Stimulated activated CD8-positive, alpha-beta memory T cell treated with anti-CD3 and anti-CD28 coated beads, Interleukin-7, amount 100 ng/mL, for 4 hours (primary cell): Measurements from ENCODE around the gene TAMALIN.
"Not testable (repeated sequence)": the region's sequence is repeated elsewhere in the genome, so short reads cannot be mapped to it uniquely, and the experiment has no call there.

Experiments used
- DNase-seq, 2 donors: peaks; one replicate each; pipeline ENCODE4 v3.0.0-alpha.2; 2020; ENCODE audit warnings: low read depth in 2 of 2

The TAMALIN gene

DNA sequence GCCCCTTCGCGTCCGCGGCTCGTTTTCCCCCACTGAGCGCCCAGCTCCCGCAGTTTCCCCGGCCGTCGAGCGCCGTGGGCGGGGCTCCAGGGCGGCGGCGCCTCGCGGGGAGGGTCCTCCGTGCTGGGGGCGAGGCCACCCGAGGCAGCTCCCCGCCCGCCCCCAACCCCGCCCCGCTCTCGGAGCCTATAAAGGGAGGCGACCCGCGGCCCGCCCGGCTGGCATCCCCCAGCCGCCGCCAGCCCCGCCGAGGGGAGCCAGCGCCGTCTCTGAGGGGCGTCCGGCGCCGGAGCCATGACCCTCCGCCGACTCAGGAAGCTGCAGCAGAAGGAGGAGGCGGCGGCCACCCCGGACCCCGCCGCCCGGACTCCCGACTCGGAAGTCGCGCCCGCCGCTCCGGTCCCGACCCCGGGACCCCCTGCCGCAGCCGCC, at the start of gene TAMALIN:
TAMALIN (plus strand) TSS at position 221 of the 432 bp plus-strand sequence; CDS start at position 295, 74 bp downstream.
- DNase-seq = peak; percentile 63 to 80

DNA sequence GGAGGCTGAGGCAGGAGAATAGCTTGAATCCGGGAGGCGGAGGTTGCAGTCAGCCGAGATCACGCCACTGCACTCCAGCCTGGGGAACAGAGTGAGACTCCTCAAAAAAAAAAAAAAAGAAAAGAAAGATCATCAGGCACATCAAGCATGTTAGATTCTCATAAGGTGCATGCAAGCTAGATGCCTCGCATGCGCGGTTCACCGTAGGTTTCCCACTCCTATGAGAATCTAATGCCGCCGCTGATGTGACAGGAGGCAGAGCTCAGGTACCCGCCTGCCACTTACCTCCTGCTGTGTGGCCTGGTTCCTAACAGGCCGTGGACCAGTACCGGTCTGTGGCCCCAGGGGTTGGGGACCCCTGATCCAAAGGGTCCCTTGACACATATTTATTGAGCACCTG, 48.2 kb upstream of the TAMALIN start:
- DNase-seq = no peak

DNA sequence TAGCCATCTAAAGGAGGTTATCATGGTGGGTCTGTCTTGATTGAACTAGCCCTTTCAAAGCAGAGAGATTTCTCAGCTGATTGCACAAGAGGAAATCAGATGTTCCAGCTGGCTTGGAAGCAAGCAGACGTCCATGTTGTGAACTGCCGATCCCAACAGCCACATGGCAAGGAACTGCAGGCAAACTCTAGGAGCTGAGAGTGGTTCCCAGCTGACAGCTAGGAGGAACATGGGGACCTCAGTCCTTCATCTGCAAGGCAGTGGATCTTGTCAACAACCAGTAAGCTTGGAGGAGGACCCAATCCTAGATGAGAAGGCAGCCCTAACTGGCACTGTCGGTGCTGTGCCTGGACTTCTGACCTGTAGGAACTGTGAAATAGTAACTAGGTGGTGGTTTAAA, 47.5 kb upstream of the TAMALIN start:
- DNase-seq = no peak

DNA sequence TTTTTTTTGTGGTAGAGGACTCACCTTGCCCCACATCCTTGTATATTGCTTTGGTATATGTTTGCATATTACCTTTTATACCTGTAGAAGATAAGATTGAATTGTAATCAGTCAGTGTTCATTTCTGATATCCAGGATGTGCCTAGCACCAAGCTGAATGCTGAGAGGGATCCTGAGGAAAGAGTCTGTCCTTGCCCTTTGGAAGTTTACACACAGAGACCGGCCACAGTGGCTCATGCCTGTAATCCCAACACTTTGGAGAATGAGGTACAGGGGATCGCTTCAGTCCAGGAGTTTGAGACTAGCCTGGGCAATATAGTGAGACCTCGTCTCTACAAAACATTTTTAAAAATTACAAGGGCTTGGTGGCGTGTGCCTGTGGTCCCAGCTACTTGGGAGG, 46.8 kb upstream of the TAMALIN start:
- DNase-seq = no peak

DNA sequence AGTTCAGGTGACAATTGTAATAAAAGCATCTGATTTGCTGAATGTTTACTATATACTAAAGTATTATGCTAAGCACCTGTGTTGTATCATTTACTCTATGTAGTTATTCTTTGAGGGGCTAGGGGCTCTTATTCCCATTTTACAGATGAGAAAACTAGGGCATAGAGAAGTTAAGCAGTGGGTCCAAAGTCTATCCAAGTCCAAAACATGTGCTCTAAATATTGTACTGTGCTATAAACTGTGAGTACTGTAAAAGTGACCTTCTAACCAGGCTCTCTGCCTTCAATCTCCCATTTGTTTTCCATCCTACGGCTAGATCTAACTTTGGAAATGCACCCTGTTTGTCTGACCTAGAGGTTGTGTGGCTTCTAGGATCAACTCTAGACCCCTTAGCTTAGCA, 46.3 kb upstream of the TAMALIN start:
- DNase-seq = no peak

DNA sequence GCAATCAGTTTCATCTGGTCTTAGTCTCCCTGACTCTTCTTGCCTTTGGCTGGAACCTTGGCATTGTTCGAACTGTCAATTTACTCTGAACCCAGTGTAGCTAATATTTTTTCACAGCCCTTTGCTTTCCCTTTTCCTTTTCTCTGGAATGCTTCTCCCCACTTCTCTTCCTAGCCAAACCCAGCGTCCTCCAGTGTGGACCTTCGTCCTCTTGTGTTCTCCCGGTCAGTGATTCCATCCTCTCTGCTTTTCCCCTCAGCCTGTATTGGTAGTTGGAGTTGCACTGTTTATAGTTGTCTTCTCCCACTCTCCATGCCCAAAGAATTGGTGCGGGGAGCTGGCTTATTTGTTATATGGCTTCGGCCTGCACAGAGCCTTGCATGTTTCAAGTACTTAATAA, 45.9 kb upstream of the TAMALIN start:
- no peak for DNase-seq

DNA sequence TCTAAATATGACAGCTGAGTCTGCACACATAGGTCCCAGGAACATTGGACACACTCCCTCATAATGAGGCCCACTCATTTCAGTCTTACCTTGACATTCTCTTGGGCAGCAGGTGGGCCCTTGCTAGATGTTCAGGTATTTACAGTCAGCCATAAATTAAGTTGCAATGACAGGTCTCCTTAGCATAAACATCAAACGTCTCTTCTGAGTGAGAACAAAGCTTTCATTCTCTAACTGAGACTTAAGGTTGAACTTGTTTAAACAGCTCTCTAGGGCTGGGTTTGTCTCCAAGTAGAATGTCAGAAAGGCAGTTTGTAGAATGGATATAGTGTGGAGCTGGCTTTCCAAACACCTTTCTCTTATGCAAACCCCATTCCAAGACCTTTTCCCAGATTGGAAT, 44.9 kb upstream of the TAMALIN start:
- no peak for DNase-seq

DNA sequence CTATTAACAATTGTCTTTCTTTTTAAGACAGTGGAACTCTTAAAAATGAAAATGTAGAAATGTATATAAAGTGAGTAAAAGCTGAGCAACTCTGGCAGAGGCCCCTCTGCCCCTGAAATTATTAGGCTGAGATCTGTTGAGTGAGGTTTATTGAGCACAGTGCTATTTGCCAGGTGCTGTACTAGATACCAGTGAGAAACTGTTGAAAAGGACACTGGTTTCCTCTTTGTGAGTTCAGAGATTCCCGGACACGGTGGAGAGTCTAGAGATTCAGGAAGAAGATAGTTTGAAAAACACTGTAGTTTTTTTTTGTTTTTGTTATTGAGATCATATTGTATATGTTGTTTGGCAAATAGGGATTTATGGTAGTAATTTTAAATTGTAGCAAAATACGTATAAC, 44.0 kb upstream of the TAMALIN start:
- no peak for DNase-seq

DNA sequence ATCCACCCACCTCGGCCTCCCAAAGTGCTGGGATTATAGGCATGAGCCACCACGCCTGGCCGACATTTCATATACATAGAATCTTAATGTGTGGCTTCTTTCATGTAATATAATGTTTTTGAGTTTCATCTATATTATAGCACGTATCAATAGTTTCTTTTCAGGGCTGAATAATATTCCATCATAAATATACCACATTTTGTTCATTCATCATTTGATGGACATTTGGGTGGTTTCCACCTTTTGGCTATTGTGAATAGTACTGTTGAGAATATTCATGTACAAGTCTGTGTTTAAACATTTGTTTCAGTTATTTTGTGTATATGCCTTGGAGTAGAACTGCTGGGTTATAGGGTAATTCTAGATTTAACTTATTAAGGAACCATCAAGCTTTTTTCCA, 43.3 kb upstream of the TAMALIN start:
- DNase-seq = no peak

DNA sequence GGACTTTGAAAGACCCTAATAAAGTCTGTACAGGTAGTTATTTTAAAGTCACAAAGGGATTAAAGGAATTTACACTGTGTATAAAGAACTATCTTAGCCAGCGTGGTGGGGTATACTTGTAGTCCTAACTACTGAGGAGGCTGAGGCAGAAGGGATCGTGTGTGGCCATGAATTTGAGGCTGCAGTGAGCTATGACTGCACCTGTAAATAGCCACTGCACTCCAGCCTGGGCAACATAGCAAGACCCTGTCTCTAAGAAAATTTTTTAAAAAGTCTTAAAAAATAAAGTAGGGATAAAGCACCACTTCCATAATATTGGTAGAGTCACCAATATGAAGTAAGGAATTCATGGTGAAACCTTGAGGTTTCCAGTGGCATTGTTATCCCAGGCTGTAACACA, 37.1 kb upstream of the TAMALIN start:
- no peak for DNase-seq

DNA sequence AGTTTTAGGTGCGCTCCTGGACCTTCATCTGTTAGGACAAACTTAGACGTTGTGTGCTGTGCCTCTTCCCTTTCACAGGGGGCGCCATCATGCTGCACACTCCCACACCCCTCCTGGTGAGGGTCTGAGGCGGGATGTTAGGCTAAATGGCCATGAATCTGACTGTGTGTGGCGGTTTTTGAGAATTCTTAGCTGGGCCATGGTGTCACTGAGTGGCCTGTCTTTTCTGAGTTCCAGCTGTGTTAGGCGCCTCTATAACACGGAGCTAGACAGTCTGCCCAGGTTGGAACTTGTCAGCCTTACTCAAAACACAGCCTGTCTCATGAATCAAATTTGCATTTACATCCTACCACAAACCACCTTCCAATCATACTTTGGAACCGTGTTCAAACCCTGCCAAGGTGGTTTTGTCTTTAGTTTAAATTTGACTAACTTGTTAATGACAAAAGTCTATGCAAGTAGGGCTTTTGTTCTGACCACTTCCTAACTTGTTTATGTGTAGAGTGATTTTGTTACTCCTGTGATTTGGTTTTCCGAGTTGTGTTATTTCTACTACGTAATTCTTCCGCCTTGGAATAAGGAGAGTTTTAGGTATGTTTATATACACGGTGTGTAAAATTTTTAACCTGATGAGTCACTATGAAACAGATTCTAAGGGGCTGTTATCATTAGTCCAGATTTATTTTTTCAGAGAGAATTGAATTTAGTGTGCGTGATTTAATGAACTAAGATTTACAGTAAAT, 35.7 kb upstream of the TAMALIN start:
- DNase-seq = peak; percentile 13 to 15

DNA sequence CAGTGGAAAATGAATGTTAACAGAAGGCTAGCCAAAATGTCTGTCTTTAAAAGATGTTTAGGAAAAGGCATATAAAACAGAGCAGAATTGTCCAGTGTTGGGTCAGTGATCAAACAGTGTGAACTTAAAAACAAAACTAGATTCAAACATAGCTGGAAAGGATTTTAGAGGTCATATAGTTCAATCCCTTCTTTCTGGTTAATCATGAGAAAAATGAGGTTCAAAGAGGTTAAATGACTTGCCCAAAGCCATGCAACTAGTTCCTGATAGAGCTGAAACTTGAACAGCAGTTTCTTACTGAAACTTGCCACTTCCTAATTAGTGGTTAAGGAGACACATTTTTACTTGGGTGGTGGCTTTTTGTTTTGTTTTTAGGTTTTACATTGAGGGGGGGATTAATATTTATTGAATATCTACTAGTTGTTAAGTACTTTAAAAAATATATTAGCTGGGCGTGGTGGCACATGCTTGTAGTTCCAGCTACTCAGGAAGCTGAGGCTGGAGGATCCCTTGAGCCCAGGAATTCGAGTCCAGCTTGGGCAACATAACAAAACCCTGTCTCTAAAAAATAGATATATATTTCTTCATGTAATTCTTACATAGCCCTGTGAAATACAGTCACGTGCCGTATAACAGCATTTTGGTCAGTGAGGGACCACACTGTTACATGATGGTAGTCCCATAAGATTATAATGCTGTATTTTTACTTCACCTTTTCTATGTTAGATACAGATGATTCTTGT, 34.9 kb upstream of the TAMALIN start:
- no peak for DNase-seq

DNA sequence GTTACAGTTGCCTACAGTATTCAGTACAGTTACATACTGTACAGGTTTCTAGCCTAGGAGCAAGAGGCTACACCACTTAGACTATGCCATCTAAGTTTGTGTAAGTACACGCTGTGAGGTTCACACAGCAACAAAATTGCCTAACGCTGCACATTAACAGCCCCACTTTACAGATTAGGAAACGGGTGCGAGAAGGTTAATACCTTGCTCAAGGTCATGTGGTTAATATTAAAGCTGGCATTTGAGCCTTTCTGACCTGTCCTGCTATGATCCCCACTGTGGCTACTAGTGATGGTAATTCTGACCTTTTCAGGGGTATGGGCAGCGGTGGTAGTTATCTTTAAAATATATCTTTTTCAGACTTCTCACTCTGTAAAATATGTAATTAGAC, 34.3 kb upstream of the TAMALIN start:
- DNase-seq = no peak

DNA sequence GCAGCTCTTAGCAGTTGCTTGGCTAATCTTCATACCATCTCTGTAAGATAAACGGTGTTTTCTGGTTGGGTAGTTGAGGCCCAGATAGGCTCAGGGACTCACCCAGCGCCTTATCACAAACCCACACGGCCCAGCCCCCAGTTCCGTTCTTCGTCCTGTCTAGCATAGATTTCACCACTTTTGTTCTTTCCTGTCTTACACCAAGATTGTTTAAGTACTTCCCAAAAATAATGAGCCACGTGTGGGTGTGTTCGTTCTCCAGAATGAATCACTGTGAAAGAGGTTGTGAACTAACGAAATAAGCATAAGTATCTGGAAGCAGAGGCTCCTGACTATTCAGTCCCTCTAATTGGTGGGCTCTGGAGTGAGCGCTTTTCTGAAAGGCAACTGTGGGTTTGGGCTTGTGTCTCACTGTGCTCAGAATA, 33.9 kb upstream of the TAMALIN start:
- DNase-seq = peak; percentile 30 to 35

DNA sequence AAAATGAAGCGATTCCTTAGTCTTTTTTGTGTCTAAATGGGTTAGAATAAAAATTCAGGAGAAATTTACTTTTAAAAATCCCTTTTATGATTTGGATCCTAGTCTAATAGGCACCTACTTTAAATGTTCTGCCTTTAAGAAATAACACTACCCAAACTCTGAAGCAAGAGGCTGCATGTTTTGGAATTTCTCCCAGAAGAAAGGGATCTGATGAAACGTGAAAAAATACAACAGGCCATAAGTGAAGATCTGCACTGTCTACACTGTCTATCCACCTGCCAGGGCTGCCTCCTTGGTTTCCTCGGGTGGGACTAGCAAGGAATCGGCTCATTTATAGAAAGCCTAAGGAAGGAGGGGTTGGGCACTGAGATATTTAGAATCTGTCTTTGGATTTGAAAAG, 33.2 kb upstream of the TAMALIN start:
- DNase-seq = no peak

DNA sequence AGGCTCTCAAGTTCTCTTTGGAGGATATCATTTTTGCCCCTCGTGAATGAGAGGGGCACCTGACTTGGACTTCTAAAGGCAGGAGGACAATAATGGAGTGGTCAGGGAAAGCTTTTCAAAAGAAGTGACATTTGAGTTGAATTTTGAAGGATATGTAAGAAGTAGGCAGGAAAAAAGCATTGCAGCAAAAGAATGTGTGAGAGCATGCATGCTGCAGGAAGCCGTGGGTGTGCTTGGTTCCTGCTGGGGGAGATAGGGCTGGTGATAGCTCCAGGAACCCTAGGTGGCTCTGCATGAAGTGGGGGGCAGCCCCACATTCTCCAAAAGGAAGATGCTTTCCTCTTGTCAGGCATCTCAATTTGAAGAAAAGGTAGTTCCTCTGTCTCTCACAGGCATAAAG, 32.1 kb upstream of the TAMALIN start:
- no peak for DNase-seq

DNA sequence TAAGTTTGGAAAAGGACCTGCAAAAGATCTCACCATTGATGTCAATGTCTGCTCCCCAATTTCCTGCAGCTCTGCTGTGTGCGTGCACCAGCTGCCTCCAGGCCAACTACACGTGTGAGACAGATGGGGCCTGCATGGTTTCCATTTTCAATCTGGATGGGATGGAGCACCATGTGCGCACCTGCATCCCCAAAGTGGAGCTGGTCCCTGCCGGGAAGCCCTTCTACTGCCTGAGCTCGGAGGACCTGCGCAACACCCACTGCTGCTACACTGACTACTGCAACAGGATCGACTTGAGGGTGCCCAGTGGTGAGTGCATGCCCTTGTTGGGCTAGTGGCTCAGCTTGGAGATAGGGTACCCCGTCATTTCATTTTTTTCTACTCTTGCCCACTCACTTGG, 31.6 kb upstream of the TAMALIN start:
- no peak for DNase-seq

DNA sequence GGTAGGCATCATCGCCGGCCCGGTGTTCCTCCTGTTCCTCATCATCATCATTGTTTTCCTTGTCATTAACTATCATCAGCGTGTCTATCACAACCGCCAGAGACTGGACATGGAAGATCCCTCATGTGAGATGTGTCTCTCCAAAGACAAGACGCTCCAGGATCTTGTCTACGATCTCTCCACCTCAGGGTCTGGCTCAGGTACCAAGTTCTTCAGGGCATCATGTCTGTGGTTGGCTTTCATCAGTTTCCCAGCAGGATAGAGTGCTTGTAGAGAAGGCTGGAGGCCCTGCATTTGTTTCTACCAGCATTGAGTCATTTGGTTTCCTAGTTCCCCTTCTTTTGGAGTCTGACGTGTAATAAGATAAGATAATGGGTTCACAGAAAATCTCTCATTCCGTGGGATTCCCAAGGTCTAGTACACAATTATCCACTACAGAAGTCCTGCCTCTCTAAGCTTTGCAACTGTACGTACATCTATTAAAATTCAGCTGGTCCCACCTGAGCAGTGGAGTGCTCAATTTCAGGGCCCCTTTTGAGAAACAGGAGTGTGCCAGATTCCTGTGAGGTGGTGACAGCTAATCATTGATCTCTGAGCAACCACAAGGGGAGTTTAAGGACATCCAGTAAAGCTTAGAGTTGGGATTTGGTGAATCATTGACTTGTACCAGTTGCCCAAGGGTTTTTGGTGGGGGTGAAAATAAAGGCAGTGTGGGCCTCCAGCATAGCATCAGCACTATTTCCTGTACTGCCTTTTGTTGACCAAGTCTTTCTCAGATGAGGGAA, 30.2 kb upstream of the TAMALIN start:
- DNase-seq = no peak

DNA sequence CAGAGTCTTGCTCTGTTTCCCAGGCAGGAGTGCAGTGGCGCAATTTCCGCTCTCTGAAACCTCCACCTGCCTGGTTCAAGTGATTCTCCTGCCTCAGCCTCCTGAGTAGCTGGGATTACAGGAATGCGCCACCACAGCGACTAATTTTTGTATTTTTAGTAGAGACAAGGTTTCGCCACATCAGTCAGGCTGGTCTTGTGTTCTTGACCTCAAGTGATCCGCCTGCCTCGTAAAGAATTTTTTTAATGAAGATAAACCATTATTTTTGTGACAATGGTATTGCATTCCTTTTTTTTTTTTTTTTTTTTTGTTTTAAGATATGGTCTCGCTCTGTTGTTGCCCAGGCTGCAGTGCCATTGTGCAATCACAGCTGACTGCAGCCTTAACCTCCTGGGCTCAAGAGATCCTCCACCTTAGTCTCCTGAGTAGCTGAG, 29.4 kb upstream of the TAMALIN start:
- DNase-seq = no peak

DNA sequence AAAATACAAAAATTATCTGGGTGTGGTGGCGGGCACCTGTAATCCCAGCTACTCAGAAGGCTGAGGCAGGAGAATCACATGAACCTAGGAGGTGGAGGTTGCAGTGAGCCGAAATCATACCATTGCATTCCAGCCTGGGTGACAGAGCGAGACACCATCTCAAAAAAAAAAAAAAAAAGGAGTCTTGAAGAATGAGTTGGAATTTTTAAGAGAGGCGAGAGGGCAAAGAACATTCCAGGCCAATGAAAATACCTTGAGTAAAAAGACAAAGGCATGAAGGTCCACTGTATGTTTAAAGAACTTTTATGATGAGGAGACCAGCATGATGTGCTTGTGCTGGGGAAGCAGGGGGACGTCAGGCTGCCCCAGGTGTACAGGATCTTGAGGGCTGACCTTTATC, 27.4 kb upstream of the TAMALIN start:
- not testable (repeated sequence) for DNase-seq

DNA sequence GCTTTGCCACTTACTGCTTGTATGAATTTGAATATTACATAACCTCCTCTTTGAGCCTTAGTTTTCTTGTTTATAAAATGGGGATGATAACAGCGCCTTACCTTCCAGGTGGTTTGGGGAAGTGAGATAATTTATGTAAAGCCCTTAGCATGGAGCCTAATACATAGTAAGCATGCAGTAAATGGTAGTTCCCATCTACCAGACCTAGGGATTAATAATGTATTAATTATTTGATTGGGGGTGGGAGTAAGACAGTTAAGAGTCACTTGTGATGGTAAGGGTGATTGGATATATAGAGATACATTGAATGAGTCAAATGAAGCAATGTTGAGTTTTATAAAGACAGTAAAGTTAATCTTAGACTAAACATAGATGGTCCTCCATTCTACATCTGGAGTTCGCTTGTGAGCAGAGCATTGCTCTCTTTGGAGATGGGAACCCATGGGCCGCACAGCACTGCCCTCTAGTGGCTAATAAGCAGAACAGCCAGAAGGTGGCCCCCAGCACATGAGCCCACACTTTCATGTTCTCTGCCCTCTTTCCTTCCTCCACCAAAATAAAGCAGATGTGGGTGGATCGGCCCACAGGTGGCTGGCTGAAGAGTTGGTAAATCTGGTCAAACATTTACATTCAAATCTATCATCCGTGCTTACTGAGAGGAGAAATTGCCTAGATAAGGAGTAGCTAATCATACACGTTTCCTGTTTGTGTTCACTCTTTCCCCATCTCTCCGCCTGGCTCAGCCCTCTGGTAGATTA, 26.5 kb upstream of the TAMALIN start:
- peak; percentile 37 to 48 for DNase-seq

DNA sequence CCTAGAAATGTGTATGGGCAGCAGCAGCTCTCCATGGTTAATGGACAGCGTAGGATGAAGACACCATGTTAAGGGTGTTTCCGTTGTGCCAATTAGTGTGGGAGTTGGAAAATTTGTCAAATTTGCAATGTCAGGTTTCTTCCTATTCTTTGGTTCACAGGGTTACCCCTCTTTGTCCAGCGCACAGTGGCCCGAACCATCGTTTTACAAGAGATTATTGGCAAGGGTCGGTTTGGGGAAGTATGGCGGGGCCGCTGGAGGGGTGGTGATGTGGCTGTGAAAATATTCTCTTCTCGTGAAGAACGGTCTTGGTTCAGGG, 26.0 kb upstream of the TAMALIN start:
- DNase-seq = no peak
